Measurements from ENCODE around the gene LRMDA.
"Not testable (repeated sequence)": the region's sequence is repeated elsewhere in the genome, so short reads cannot be mapped to it uniquely, and the experiment has no call there.

Gene LRMDA

GRCh38 chr10:75755528-75755927 is 324.1 kb downstream of the LRMDA start:
- DNase-seq, result no peak
- intact Hi-C loops (cut with DNase I), result no loop called here

GRCh38 chr10:75761289-75761688 is 329.9 kb downstream of the LRMDA start:
- no peak for DNase-seq
- intact Hi-C loops (cut with DNase I), result no loop called here

GRCh38 chr10:75762431-75762802 is 331.0 kb downstream of the LRMDA start:
- intact Hi-C loops (cut with DNase I), result no loop called here
- no peak for DNase-seq

- no peak for DNase-seq
- intact Hi-C loops (cut with DNase I), result no loop called here
Observed at GRCh38 chr10:75763652-75764051, 332.2 kb downstream of the LRMDA start.

- no peak for DNase-seq
- intact Hi-C loops (cut with DNase I), result no loop called here
Observed at GRCh38 chr10:75764974-75765788, 333.8 kb downstream of the LRMDA start.

- intact Hi-C loops (cut with DNase I), result no loop called here
Observed at GRCh38 chr10:75765789-75766096, 334.3 kb downstream of the LRMDA start.

GRCh38 chr10:75766106-75766505 is 334.7 kb downstream of the LRMDA start:
- intact Hi-C loops (cut with DNase I), result no loop called here
- no peak for DNase-seq

More at GRCh38 chr10:75765789-75766096, 334.3 kb downstream of the LRMDA start:
- DNase-seq, result peak in 1 of 42 donors; percentile 12

GRCh38 chr10:75766752-75767151 is 335.3 kb downstream of the LRMDA start:
- DNase-seq; intact Hi-C loops (cut with DNase I): not testable (repeated sequence)

GRCh38 chr10:75770626-75771081 is 339.2 kb downstream of the LRMDA start:
- DNase-seq, result no peak
- intact Hi-C loops (cut with DNase I), result no loop called here

GRCh38 chr10:75771606-75772005 is 340.2 kb downstream of the LRMDA start:
- no peak for DNase-seq
- intact Hi-C loops (cut with DNase I), result no loop called here

- no peak for DNase-seq
- intact Hi-C loops (cut with DNase I), result no loop called here
Observed at GRCh38 chr10:75772153-75772887, 340.9 kb downstream of the LRMDA start.

- no peak for DNase-seq
- intact Hi-C loops (cut with DNase I), result no loop called here
Observed at GRCh38 chr10:75773231-75773780, 341.9 kb downstream of the LRMDA start.

- intact Hi-C loops (cut with DNase I), result no loop called here
Observed at GRCh38 chr10:75773813-75774782, 342.7 kb downstream of the LRMDA start.

GRCh38 chr10:75774783-75775490 is 343.5 kb downstream of the LRMDA start:
- DNase-seq, result no peak
- intact Hi-C loops (cut with DNase I), result no loop called here

More at GRCh38 chr10:75773813-75774782, 342.7 kb downstream of the LRMDA start:
- no peak for DNase-seq

GRCh38 chr10:75776738-75777504 is 345.5 kb downstream of the LRMDA start:
- DNase-seq, result no peak
- intact Hi-C loops (cut with DNase I), result no loop called here

- no peak for DNase-seq
- intact Hi-C loops (cut with DNase I), result no loop called here
Observed at GRCh38 chr10:75778665-75779064, 347.2 kb downstream of the LRMDA start.

GRCh38 chr10:75779276-75779675 is 347.9 kb downstream of the LRMDA start:
- intact Hi-C loops (cut with DNase I), result no loop called here
- DNase-seq, result no peak
